HEK293 (cell line): ENCODE data around the gene TNFRSF1A.
A peak's percentile ranks its signal among the peaks of the same experiment; 100 is the strongest.

Experiments
- CTCF ChIA-PET: fragments of 350-600 bp; formaldehyde crosslinking; extraction: SDS; loops from one replicate; lab custom pipeline; 2021; ENCODE audit warnings: antibody characterized with exemption; lab: Yijun Ruan, JAX
- POLR2A ChIA-PET: fragments of 300-600 bp; formaldehyde crosslinking; extraction: SDS; loops from one replicate; lab custom pipeline; 2020; ENCODE audit warnings: antibody characterized with exemption, inconsistent platforms; lab: Yijun Ruan, JAX
- H3K27ac ChIP-seq: fragments of 200-500 bp; sonication (Bioruptor generic); 2 replicates; pipeline ENCODE4 v1.5.1; 2014; ENCODE audit warnings: low read depth, low read length, control low read depth, inconsistent platforms; ENCODE audit errors: extremely low read depth
- H3K36me3 ChIP-seq, 2 experiments: fragments of 200-500 bp in 1 of 2; sonication (Bioruptor generic) in 1 of 2; 1 replicate in 1 of 2; 2 replicates in 1 of 2; pipeline ENCODE4 v1.5.1; 2014 to 2017; ENCODE audit warnings: inconsistent platforms in 2 of 2, low read length in 2 of 2; ENCODE audit not compliant: control insufficient read depth in 2 of 2, insufficient read depth in 1 of 2
- H3K4me1 ChIP-seq: fragments of 200-500 bp; sonication (Bioruptor generic); 2 replicates; pipeline ENCODE4 v1.5.1; 2014; ENCODE audit warnings: mild to moderate bottlenecking, low read length, inconsistent platforms; ENCODE audit not compliant: control insufficient read depth, insufficient read depth
- H3K4me3 ChIP-seq: 2 replicates; pipeline ENCODE4 v1.5.1; 2011; ENCODE audit warnings: low read depth, mild to moderate bottlenecking, control low read depth, low read length, moderate library complexity
- H3K9me3 ChIP-seq: fragments of 200-500 bp; sonication (Bioruptor generic); 2 replicates; pipeline ENCODE4 v1.5.1; 2014; ENCODE audit warnings: low read depth, low read length, inconsistent platforms; ENCODE audit not compliant: control insufficient read depth, insufficient read depth
- KLF16 ChIP-seq: fragments of 450-650 bp; formaldehyde crosslinking; IDR thresholded peaks from 2 replicates; pipeline ENCODE4 v1.5.1; 2017; ENCODE audit warnings: missing biosample characterization, missing genetic modification characterization
- OSR2 ChIP-seq: fragments of 450-650 bp; formaldehyde crosslinking; IDR thresholded peaks from 2 replicates; pipeline ENCODE4 v1.5.1; 2016; ENCODE audit warnings: missing biosample characterization, missing genetic modification characterization
- TRIM28 ChIP-seq: IDR thresholded peaks from 2 replicates; pipeline ENCODE4 v1.6.1; 2011; ENCODE audit warnings: low read length, control low read depth, borderline replicate concordance
- ZBTB10 ChIP-seq: fragments of 450-650 bp; formaldehyde crosslinking; IDR thresholded peaks from 2 replicates; pipeline ENCODE4 v1.5.1; 2016; ENCODE audit warnings: missing biosample characterization, missing genetic modification characterization
- ZBTB20 ChIP-seq: fragments of 450-650 bp; formaldehyde crosslinking; IDR thresholded peaks from 2 replicates; pipeline ENCODE4 v1.5.1; 2016; ENCODE audit warnings: missing biosample characterization, missing genetic modification characterization
- ZFP41 ChIP-seq: fragments of 450-650 bp; formaldehyde crosslinking; IDR thresholded peaks from 2 replicates; pipeline ENCODE4 v1.5.1; 2016; ENCODE audit warnings: missing biosample characterization, missing genetic modification characterization, borderline replicate concordance
- ZNF140 ChIP-seq: fragments of 450-650 bp; formaldehyde crosslinking; IDR thresholded peaks from 2 replicates; pipeline ENCODE4 v1.5.1; 2016; ENCODE audit warnings: missing biosample characterization, missing genetic modification characterization
- ZNF175 ChIP-seq: fragments of 450-650 bp; formaldehyde crosslinking; IDR thresholded peaks from 2 replicates; pipeline ENCODE4 v1.5.1; 2016; ENCODE audit warnings: missing biosample characterization, missing genetic modification characterization
- ZNF221 ChIP-seq: fragments of 450-650 bp; formaldehyde crosslinking; IDR thresholded peaks from 2 replicates; pipeline ENCODE4 v1.5.1; 2017; ENCODE audit warnings: missing biosample characterization, missing genetic modification characterization, borderline replicate concordance
- ZNF223 ChIP-seq: fragments of 450-650 bp; formaldehyde crosslinking; IDR thresholded peaks from 2 replicates; pipeline ENCODE4 v1.5.1; 2016; ENCODE audit warnings: missing biosample characterization, missing genetic modification characterization
- ZNF24 ChIP-seq: fragments of 450-650 bp; formaldehyde crosslinking; IDR thresholded peaks from 2 replicates; pipeline ENCODE4 v1.5.1; 2016; ENCODE audit warnings: missing biosample characterization, missing genetic modification characterization
- ZNF292 ChIP-seq: fragments of 450-650 bp; formaldehyde crosslinking; IDR thresholded peaks from 2 replicates; pipeline ENCODE4 v1.5.1; 2016; ENCODE audit warnings: low read depth, missing biosample characterization, missing genetic modification characterization, borderline replicate concordance
- ZNF311 ChIP-seq: fragments of 450-650 bp; formaldehyde crosslinking; IDR thresholded peaks from 2 replicates; pipeline ENCODE4 v1.5.1; 2017; ENCODE audit warnings: missing biosample characterization, missing genetic modification characterization, borderline replicate concordance
- ZNF423 ChIP-seq: fragments of 450-650 bp; formaldehyde crosslinking; IDR thresholded peaks from 2 replicates; pipeline ENCODE4 v1.5.1; 2016; ENCODE audit warnings: missing biosample characterization, missing genetic modification characterization
- ZNF701 ChIP-seq: fragments of 450-650 bp; formaldehyde crosslinking; IDR thresholded peaks from 2 replicates; pipeline ENCODE4 v1.5.1; 2016; ENCODE audit warnings: missing biosample characterization, missing genetic modification characterization
- ZNF707 ChIP-seq: fragments of 450-650 bp; formaldehyde crosslinking; IDR thresholded peaks from 2 replicates; pipeline ENCODE4 v1.5.1; 2016; ENCODE audit warnings: missing biosample characterization, missing genetic modification characterization
- ZNF776 ChIP-seq: fragments of 450-650 bp; formaldehyde crosslinking; IDR thresholded peaks from 2 replicates; pipeline ENCODE4 v1.5.0; 2017; ENCODE audit warnings: missing biosample characterization, missing genetic modification characterization, borderline replicate concordance
- ZNF791 ChIP-seq: fragments of 450-650 bp; formaldehyde crosslinking; IDR thresholded peaks from 2 replicates; pipeline ENCODE4 v1.5.1; 2016; ENCODE audit warnings: missing biosample characterization, missing genetic modification characterization
- ZNF837 ChIP-seq: fragments of 450-650 bp; formaldehyde crosslinking; IDR thresholded peaks from 2 replicates; pipeline ENCODE4 v1.5.1; 2016; ENCODE audit warnings: missing biosample characterization, missing genetic modification characterization
- ZSCAN23 ChIP-seq: fragments of 450-650 bp; formaldehyde crosslinking; IDR thresholded peaks from 2 replicates; pipeline ENCODE4 v1.5.1; 2016; ENCODE audit warnings: missing biosample characterization, missing genetic modification characterization
- ZXDB ChIP-seq: fragments of 450-650 bp; formaldehyde crosslinking; IDR thresholded peaks from 2 replicates; pipeline ENCODE4 v1.5.1; 2016; ENCODE audit warnings: missing biosample characterization, missing genetic modification characterization
- TF ChIP-seq, protein P1 (sequence below): fragments of 450-650 bp; formaldehyde crosslinking; IDR thresholded peaks from 2 replicates; pipeline ENCODE4 v1.5.1; 2017; ENCODE audit warnings: missing biosample characterization, missing genetic modification characterization
- TF ChIP-seq, protein P2 (sequence below): fragments of 450-650 bp; formaldehyde crosslinking; IDR thresholded peaks from 2 replicates; pipeline ENCODE4 v1.5.1; 2016; ENCODE audit warnings: missing biosample characterization, missing genetic modification characterization, low read depth
- TF ChIP-seq, protein P3 (sequence below): fragments of 450-650 bp; formaldehyde crosslinking; IDR thresholded peaks from 2 replicates; pipeline ENCODE4 v1.5.1; 2016; ENCODE audit warnings: missing biosample characterization, missing genetic modification characterization
- TF ChIP-seq, protein P4 (sequence below): IDR thresholded peaks from 2 replicates; pipeline ENCODE4 v1.6.1; 2011; ENCODE audit warnings: mild to moderate bottlenecking, low read depth, low read length, borderline replicate concordance
- TF ChIP-seq, protein P5 (sequence below): fragments of 450-650 bp; formaldehyde crosslinking; IDR thresholded peaks from 2 replicates; pipeline ENCODE4 v1.5.1; 2016; ENCODE audit warnings: missing biosample characterization, missing genetic modification characterization

The TNFRSF1A gene

GRCh38 chr12:6323340-6323994 lies 18.4 kb downstream of the TNFRSF1A start:
- Histone ChIP-seq H3K4me1 (peaks cover 11% of the 10 kb centered on the region), H3K36me3 (peaks cover 0 to 9% of the 10 kb centered on the region in 2 experiments; a peak in 2 of 3 replicates), H3K9me3 (no peaks in the 10 kb centered on the region), H3K4me3 (no peak overlapping the region), H3K27ac (peak overlapping the region; percentile 55)
- POLR2A ChIA-PET: interaction anchor here (0.9 to 1.9 kb wide), 7 partner anchors 9 to 170 kb away, joined by 3 to 16 read pairs (median 3); partner anchors contain the start of genes MRPL51 and VAMP1
- CTCF ChIA-PET: interaction anchor here (0.6 to 2.0 kb wide), 15 partner anchors 10 to 1241 kb away, joined by 3 to 13 read pairs (median 4); partner anchors contain the start of gene TNFRSF1A
- TF ChIP-seq ZNF837 (no peak), ZNF175 (tag by site-specific recombination) (no peak), ZNF423 (tag by site-specific recombination) (peak; percentile 57; the same call in 1 of the 2 replicates), ZFP41 (no peak), ZNF24 (tag by site-specific recombination) (0 out of 2 replicates have a peak, but pooled peaks have one; percentile 71), ZNF140 (tag by site-specific recombination) (no peak), ZNF292 (tag by site-specific recombination) (no peak), ZXDB (peak; percentile 44; the same call in 1 of the 2 replicates), ZBTB10 (tag by site-specific recombination) (no peak), TRIM28 (peak; percentile 89), ZBTB20 (tag by site-specific recombination) (peak; percentile 23; the same call in 1 of the 2 replicates), ZNF707 (tag by site-specific recombination) (no peak), ZNF776 (no peak), ZNF223 (tag by site-specific recombination) (no peak), ZNF701 (tag by site-specific recombination) (no peak), ZSCAN23 (tag by site-specific recombination) (no peak; the same call in 1 of the 2 replicates), ZNF311 (tag by site-specific recombination) (no peak), KLF16 (no peak), ZNF791 (no peak), ZNF221 (tag by site-specific recombination) (no peak), OSR2 (tag by site-specific recombination) (no peak)
- TF ChIP-seq, protein P1, sequence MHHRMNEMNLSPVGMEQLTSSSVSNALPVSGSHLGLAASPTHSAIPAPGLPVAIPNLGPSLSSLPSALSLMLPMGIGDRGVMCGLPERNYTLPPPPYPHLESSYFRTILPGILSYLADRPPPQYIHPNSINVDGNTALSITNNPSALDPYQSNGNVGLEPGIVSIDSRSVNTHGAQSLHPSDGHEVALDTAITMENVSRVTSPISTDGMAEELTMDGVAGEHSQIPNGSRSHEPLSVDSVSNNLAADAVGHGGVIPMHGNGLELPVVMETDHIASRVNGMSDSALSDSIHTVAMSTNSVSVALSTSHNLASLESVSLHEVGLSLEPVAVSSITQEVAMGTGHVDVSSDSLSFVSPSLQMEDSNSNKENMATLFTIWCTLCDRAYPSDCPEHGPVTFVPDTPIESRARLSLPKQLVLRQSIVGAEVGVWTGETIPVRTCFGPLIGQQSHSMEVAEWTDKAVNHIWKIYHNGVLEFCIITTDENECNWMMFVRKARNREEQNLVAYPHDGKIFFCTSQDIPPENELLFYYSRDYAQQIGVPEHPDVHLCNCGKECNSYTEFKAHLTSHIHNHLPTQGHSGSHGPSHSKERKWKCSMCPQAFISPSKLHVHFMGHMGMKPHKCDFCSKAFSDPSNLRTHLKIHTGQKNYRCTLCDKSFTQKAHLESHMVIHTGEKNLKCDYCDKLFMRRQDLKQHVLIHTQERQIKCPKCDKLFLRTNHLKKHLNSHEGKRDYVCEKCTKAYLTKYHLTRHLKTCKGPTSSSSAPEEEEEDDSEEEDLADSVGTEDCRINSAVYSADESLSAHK: no peak
- TF ChIP-seq, protein P2, sequence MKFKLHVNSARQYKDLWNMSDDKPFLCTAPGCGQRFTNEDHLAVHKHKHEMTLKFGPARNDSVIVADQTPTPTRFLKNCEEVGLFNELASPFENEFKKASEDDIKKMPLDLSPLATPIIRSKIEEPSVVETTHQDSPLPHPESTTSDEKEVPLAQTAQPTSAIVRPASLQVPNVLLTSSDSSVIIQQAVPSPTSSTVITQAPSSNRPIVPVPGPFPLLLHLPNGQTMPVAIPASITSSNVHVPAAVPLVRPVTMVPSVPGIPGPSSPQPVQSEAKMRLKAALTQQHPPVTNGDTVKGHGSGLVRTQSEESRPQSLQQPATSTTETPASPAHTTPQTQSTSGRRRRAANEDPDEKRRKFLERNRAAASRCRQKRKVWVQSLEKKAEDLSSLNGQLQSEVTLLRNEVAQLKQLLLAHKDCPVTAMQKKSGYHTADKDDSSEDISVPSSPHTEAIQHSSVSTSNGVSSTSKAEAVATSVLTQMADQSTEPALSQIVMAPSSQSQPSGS (tag by site-specific recombination): no peak
- TF ChIP-seq, protein P3, sequence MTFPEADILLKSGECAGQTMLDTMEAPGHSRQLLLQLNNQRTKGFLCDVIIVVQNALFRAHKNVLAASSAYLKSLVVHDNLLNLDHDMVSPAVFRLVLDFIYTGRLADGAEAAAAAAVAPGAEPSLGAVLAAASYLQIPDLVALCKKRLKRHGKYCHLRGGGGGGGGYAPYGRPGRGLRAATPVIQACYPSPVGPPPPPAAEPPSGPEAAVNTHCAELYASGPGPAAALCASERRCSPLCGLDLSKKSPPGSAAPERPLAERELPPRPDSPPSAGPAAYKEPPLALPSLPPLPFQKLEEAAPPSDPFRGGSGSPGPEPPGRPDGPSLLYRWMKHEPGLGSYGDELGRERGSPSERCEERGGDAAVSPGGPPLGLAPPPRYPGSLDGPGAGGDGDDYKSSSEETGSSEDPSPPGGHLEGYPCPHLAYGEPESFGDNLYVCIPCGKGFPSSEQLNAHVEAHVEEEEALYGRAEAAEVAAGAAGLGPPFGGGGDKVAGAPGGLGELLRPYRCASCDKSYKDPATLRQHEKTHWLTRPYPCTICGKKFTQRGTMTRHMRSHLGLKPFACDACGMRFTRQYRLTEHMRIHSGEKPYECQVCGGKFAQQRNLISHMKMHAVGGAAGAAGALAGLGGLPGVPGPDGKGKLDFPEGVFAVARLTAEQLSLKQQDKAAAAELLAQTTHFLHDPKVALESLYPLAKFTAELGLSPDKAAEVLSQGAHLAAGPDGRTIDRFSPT (tag by site-specific recombination): no peak
- TF ChIP-seq, protein P4, sequence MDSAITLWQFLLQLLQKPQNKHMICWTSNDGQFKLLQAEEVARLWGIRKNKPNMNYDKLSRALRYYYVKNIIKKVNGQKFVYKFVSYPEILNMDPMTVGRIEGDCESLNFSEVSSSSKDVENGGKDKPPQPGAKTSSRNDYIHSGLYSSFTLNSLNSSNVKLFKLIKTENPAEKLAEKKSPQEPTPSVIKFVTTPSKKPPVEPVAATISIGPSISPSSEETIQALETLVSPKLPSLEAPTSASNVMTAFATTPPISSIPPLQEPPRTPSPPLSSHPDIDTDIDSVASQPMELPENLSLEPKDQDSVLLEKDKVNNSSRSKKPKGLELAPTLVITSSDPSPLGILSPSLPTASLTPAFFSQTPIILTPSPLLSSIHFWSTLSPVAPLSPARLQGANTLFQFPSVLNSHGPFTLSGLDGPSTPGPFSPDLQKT: no peak
- TF ChIP-seq, protein P5, sequence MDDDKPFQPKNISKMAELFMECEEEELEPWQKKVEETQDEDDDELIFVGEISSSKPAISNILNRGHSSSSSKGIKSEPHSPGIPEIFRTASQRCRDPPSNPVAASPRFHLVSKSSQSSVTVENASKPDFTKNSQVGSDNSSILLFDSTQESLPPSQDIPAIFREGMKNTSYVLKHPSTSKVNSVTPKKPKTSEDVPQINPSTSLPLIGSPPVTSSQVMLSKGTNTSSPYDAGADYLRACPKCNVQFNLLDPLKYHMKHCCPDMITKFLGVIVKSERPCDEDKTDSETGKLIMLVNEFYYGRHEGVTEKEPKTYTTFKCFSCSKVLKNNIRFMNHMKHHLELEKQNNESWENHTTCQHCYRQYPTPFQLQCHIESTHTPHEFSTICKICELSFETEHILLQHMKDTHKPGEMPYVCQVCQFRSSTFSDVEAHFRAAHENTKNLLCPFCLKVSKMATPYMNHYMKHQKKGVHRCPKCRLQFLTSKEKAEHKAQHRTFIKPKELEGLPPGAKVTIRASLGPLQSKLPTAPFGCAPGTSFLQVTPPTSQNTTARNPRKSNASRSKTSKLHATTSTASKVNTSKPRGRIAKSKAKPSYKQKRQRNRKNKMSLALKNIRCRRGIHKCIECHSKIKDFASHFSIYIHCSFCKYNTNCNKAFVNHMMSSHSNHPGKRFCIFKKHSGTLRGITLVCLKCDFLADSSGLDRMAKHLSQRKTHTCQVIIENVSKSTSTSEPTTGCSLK (tag by site-specific recombination): no peak
